ENCODE measurements around the gene C1orf141.

DNA sequence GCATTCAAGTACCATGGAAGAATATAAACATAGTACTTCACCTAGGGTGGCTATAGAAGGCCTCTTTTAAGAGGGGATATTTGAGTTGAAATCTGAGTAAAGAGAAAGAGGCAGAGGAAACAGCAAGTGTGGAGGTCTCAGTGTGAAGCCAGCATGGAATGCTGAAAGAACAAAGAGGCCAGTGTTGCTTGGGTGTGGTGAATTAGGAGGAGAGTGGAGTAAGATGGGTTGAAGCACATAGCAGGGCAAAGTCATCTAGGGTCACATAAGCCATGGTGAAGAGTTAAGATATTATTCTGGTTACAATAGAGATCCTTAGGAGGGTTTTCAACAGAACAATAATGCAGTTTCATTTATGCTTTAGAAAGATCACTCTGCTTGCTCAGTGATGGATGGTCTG lies 37.5 kb downstream of the C1orf141 start:
- TF ChIP-seq, protein P1, sequence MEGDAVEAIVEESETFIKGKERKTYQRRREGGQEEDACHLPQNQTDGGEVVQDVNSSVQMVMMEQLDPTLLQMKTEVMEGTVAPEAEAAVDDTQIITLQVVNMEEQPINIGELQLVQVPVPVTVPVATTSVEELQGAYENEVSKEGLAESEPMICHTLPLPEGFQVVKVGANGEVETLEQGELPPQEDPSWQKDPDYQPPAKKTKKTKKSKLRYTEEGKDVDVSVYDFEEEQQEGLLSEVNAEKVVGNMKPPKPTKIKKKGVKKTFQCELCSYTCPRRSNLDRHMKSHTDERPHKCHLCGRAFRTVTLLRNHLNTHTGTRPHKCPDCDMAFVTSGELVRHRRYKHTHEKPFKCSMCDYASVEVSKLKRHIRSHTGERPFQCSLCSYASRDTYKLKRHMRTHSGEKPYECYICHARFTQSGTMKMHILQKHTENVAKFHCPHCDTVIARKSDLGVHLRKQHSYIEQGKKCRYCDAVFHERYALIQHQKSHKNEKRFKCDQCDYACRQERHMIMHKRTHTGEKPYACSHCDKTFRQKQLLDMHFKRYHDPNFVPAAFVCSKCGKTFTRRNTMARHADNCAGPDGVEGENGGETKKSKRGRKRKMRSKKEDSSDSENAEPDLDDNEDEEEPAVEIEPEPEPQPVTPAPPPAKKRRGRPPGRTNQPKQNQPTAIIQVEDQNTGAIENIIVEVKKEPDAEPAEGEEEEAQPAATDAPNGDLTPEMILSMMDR (IDR thresholded peaks at IDR 0.05) = no peak
- no peak for TF ChIP-seq POLR2A (IDR thresholded peaks at IDR 0.05)
